Stomach (tissue), 9 donors: ENCODE data around the gene MAN2C1. TPM values are rescaled to one million over a fixed set of nuclear protein-coding genes. Genes with fewer than 3 reads are reported as not detected.

Source experiments
- DNase-seq, 2 donors: peaks; one replicate each; pipeline versions ENCODE4 v3.0.0 to v3.0.0-alpha.2; 2013 to 2019
- H3K27ac ChIP-seq, 5 donors: fragments of 200-600 bp in 4 of 5; sonication (generic) in 4 of 5; one replicate each; pipeline ENCODE4 v1.5.1; 2013 to 2019; ENCODE audit warnings: mild to moderate bottlenecking in 1 of 5, moderate library complexity in 1 of 5
- H3K27me3 ChIP-seq, 3 donors: fragments of 200-600 bp; sonication (generic); one replicate each; pipeline ENCODE4 v1.5.1; 2017 to 2019; ENCODE audit warnings: mixed run types in 1 of 3
- H3K36me3 ChIP-seq, 4 donors: fragments of 200-600 bp; sonication (generic); 1 replicate in 3 of 4; 2 replicates in 1 of 4; pipeline ENCODE4 v1.5.1; 2016 to 2019
- H3K4me1 ChIP-seq, 4 donors: fragments of 200-600 bp; sonication (generic); one replicate each; pipeline ENCODE4 v1.5.1; 2016 to 2019
- H3K4me3 ChIP-seq, 4 donors: fragments of 200-600 bp; sonication (generic) in 3 of 4; one replicate each; pipeline ENCODE4 v1.5.1; 2016 to 2019; ENCODE audit warnings: mild to moderate bottlenecking in 1 of 4
- H3K9me3 ChIP-seq, 4 donors: fragments of 200-600 bp; sonication (generic); one replicate each; pipeline ENCODE4 v1.5.1; 2016 to 2019
- EP300 ChIP-seq: sonication (generic); formaldehyde crosslinking; IDR thresholded peaks from one replicate; pipeline ENCODE4 v1.6.1; 2017; ENCODE audit warnings: antibody characterized with exemption
- POLR2A ChIP-seq, 4 donors: fragments of 450-650 bp; IDR thresholded peaks; one replicate each; pipeline ENCODE4 v1.6.1; 2016; ENCODE audit warnings: antibody characterized with exemption in 4 of 4, control low read depth in 2 of 4, mild to moderate bottlenecking in 1 of 4, moderate library complexity in 1 of 4
- POLR2AphosphoS5 ChIP-seq, 3 donors: sonication (generic); formaldehyde crosslinking; IDR thresholded peaks; one replicate each; pipeline ENCODE4 v1.6.1; 2016; ENCODE audit warnings: antibody characterized with exemption in 3 of 3
- WGBS, 5 donors: extraction: QIAGEN DNeasy Blood & Tissue Kit in 3 of 5; methylation state at CpG; one replicate each; pipeline versions ENCODE4 v1.1.5 to v1.1.7; 2013 to 2018; 5-methylcytosine and 5-hydroxymethylcytosine counted together
- intact Hi-C: fragments of 100-400 bp; cut with DNase I; formaldehyde crosslinking; loops from one replicate; pipeline ENCODE4 v1.15.1; 2023; ENCODE audit warnings: low total_unique reads
- polyA plus RNA-seq, 3 donors: library from polyadenylated mRNA; stranded (reverse); fragments of 200-250 nt; gene quantifications; one replicate each; pipeline ENCODE4 v1.2.3, GENCODE V29; 2013
- total RNA-seq, 5 donors: library from RNA; depleted of rRNA; stranded (reverse); fragments of >200 nt; gene quantifications; one replicate each; pipeline versions ENCODE4 v1.1.0 to v1.2.3, GENCODE V29; 2014 to 2016
- TF ChIP-seq, protein P1 (sequence below), 7 experiments: fragments of 450-650 bp in 4 of 7; fragments of 200-600 bp in 3 of 7; sonication (generic) in 3 of 7; IDR thresholded peaks; one replicate each; pipeline ENCODE4 v1.5.1; 2016 to 2019; ENCODE audit warnings: antibody characterized with exemption in 7 of 7, control low read depth in 2 of 7, mild to moderate bottlenecking in 1 of 7
- donor health status: healthy with polysubstance abuse.
- donor health status: Bipolar disorder and iron deficiency.
- donor health status: healthy.

MAN2C1 gene
- total and polyA plus RNA-seq, 8 donors, result 103 to 629 (median 262) TPM

DNA sequence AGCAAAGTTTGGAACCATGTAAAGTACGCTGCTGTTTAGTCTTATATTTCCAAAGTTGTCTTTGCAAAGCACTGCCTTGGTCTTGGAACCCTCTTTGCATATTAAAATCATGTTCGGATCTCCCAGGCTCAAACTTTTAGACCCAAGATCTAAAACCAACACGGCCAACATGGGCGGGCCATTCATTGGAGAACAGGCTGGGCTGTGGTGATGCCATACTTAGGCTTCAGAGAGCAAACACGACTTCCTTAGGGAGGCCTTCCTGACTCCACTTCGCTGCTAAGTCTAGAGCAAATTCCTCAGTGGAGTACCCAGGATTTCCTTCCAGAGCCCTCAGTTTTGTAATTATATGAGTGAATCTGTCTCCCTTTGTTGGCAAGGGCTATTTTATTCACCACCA lies 3.5 kb downstream of the MAN2C1 start:
- TF ChIP-seq POLR2A (IDR thresholded peaks at IDR 0.05) (no peak), EP300 (no peak), POLR2AphosphoS5 (IDR thresholded peaks at IDR 0.05) (no peak)
- TF ChIP-seq, protein P1, sequence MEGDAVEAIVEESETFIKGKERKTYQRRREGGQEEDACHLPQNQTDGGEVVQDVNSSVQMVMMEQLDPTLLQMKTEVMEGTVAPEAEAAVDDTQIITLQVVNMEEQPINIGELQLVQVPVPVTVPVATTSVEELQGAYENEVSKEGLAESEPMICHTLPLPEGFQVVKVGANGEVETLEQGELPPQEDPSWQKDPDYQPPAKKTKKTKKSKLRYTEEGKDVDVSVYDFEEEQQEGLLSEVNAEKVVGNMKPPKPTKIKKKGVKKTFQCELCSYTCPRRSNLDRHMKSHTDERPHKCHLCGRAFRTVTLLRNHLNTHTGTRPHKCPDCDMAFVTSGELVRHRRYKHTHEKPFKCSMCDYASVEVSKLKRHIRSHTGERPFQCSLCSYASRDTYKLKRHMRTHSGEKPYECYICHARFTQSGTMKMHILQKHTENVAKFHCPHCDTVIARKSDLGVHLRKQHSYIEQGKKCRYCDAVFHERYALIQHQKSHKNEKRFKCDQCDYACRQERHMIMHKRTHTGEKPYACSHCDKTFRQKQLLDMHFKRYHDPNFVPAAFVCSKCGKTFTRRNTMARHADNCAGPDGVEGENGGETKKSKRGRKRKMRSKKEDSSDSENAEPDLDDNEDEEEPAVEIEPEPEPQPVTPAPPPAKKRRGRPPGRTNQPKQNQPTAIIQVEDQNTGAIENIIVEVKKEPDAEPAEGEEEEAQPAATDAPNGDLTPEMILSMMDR (IDR thresholded peaks at IDR 0.05), result no peak
- Histone ChIP-seq H3K4me3 (no peak overlapping the region), H3K27me3 (no peaks in the 10 kb centered on the region), H3K4me1 (peaks cover 18 to 27% (median 26%) of the 10 kb centered on the region in 4 donors), H3K9me3 (no peaks in the 10 kb centered on the region), H3K27ac (no peak overlapping the region), H3K36me3 (peaks cover 44 to 78% (median 74%) of the 10 kb centered on the region in 4 donors)
- WGBS, 5 donors, result 87 to 96% (median 93%) methylated on average over 6 of the region's 6 CpGs
- intact Hi-C loops, result no loop called here
- no peak for DNase-seq

DNA sequence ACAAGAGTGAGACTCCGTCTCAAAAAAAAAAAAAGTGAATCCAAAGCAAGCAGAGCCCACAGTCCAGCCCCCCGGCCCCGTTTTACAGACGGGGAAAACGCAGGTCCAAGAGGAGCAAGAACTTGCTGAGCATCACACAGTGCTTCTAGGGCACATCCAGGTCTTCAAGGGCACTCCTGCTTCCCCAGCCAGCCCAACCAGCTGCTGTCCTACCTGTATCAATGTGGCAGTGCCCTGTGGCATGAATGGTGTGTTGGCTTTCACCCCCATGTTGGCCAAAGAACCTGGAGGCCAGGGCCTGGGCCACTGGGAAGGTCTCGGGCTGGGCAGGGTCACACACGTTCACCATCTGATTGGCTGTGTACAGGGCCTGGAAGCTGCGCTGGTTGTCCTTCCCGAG lies 4.6 kb downstream of the MAN2C1 start:
- TF ChIP-seq, protein P1 (IDR thresholded peaks at IDR 0.05), result no peak
- TF ChIP-seq POLR2A (IDR thresholded peaks at IDR 0.05), result no peak
- TF ChIP-seq POLR2AphosphoS5 (IDR thresholded peaks at IDR 0.05), result no peak
- no peak for TF ChIP-seq EP300
- WGBS, 5 donors, result 85 to 94% (median 92%) methylated on average over 9 of the region's 9 CpGs
- H3K4me3 ChIP-seq, result no peak overlapping the region
- H3K27ac ChIP-seq, result no peak overlapping the region
- peaks cover 7 to 16% (median 15%) of the 10 kb centered on the region in 4 donors for H3K4me1 ChIP-seq
- H3K9me3 ChIP-seq, result no peaks in the 10 kb centered on the region
- peaks cover 55 to 86% (median 85%) of the 10 kb centered on the region in 4 donors for H3K36me3 ChIP-seq
- intact Hi-C loops, result no loop called here
- no peaks in the 10 kb centered on the region for H3K27me3 ChIP-seq
- no peak for DNase-seq

DNA sequence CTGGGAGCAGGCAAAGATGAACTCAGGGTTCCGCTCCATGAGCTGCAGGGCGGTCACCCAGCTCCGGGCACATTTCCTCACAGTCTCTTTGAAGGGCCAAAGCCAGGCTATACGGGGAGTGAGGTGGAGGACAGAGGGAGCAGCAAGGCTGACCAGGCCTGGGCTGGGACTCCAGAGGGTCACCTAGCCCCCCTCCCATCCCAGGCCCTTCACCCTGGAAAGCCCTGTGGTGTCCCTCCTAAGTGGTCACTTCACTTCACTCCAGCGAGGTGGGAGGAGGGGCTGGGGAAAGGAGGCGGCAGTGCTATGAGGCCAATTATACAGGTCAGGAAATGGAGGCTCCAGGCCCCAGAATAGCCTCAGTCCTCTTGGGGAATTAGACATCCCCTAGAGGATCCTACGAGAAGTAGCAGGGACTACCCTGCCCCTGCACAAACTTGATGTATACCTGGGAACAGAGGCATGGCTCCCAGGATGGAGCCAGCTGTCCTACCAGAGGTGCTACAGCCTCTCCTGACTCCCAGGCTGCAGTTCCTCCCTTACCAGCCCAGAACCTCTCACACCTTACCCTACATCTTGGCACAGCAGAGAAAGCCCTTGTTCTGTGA lies 5.7 kb downstream of the MAN2C1 start:
- WGBS, 5 donors, result 86 to 91% (median 89%) methylated on average over 2 to 7 of the region's 7 CpGs
- H3K4me1 ChIP-seq, result peaks cover 6 to 14% (median 13%) of the 10 kb centered on the region in 4 donors
- no peak overlapping the region for H3K4me3 ChIP-seq
- peaks cover 65 to 96% (median 95%) of the 10 kb centered on the region in 4 donors for H3K36me3 ChIP-seq
- no peaks in the 10 kb centered on the region for H3K9me3 ChIP-seq
- H3K27me3 ChIP-seq, result no peaks in the 10 kb centered on the region
- no peak for DNase-seq
- intact Hi-C loops, result no loop called here
- TF ChIP-seq EP300 (no peak), POLR2A (IDR thresholded peaks at IDR 0.05) (no peak), POLR2AphosphoS5 (IDR thresholded peaks at IDR 0.05) (no peak)
- TF ChIP-seq, protein P1 (IDR thresholded peaks at IDR 0.05), result no peak
- H3K27ac ChIP-seq, result no peak overlapping the region

DNA sequence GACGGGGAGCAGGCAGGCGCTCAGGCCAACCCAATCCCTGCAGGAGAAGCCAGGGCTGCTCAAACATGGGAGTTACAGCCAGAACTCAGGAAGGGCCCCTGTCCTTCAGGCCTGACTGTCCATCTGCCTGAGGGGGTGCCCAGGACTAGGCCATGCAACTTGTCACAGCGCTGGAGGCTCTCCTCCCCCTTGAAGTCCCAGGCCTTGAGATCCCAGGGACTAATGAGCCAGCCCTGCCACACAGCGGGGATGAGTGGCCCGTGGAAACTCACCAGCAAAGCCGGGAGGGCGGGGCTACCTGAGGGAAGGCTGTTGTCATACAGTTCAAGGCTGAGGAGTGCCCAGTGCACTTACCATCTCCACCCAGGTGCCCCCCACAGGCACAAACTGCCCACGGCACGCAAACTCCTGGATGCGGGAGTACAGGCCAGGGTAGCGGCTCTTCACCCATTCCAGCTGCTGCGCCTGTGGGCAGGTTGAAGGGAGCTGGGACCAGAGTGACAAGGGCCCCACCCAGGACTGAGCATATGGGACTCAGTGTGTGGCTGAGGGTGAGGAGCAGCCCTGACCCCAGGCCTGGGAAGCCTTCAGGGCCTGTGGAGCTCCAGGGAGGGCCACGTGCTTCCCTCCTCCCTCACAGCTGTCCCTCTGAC lies 6.3 kb downstream of the MAN2C1 start:
- 89 to 93% (median 92%) methylated on average over 3 to 13 of the region's 13 CpGs for whole genome bisulfite sequencing, 5 donors
- peaks cover under 1 to 8% (median 7%) of the 10 kb centered on the region in 4 donors for H3K4me1 ChIP-seq
- TF ChIP-seq, protein P1 (IDR thresholded peaks at IDR 0.05), result no peak
- no peak for TF ChIP-seq POLR2A (IDR thresholded peaks at IDR 0.05)
- no peak for TF ChIP-seq POLR2AphosphoS5 (IDR thresholded peaks at IDR 0.05)
- TF ChIP-seq EP300, result no peak
- intact Hi-C loops, result no loop called here
- no peaks in the 10 kb centered on the region for H3K9me3 ChIP-seq
- DNase-seq, result no peak
- peaks cover 65 to 100% (median 99%) of the 10 kb centered on the region in 4 donors for H3K36me3 ChIP-seq
- no peak overlapping the region for H3K27ac ChIP-seq
- no peaks in the 10 kb centered on the region for H3K27me3 ChIP-seq
- no peak overlapping the region for H3K4me3 ChIP-seq
